OCI-LY7 (cell line): ENCODE results near the gene FAM118A.

Source experiments
- EZH2phosphoT487 ChIP-seq: fragments of 200-600 bp; sonication (generic); IDR thresholded peaks from 2 replicates; pipeline ENCODE4 v1.6.1; 2018; ENCODE audit warnings: low read depth, borderline replicate concordance, mild to moderate bottlenecking, mixed run types, antibody characterized with exemption, low read length, moderate library complexity, mixed read lengths
- TF ChIP-seq, protein P1 (sequence below): fragments of 200-600 bp; sonication (generic); conservative IDR thresholded peaks from 2 replicates; pipeline ENCODE4 v1.5.1; 2014; ENCODE audit warnings: mild to moderate bottlenecking, antibody characterized with exemption, low read length, moderate library complexity, mixed read lengths

GRCh38 chr22:45312415-45312814, 2.7 kb downstream of the FAM118A start:
- TF ChIP-seq, protein P1, sequence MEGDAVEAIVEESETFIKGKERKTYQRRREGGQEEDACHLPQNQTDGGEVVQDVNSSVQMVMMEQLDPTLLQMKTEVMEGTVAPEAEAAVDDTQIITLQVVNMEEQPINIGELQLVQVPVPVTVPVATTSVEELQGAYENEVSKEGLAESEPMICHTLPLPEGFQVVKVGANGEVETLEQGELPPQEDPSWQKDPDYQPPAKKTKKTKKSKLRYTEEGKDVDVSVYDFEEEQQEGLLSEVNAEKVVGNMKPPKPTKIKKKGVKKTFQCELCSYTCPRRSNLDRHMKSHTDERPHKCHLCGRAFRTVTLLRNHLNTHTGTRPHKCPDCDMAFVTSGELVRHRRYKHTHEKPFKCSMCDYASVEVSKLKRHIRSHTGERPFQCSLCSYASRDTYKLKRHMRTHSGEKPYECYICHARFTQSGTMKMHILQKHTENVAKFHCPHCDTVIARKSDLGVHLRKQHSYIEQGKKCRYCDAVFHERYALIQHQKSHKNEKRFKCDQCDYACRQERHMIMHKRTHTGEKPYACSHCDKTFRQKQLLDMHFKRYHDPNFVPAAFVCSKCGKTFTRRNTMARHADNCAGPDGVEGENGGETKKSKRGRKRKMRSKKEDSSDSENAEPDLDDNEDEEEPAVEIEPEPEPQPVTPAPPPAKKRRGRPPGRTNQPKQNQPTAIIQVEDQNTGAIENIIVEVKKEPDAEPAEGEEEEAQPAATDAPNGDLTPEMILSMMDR = no peak
- TF ChIP-seq EZH2phosphoT487 = no peak
